KOPT-K1 (cell line): ENCODE results near the gene C12orf54.
"Not testable (repeated sequence)": the region's sequence is repeated elsewhere in the genome, so short reads cannot be mapped to it uniquely, and the experiment has no call there.

Experiments used
- H3K27ac ChIP-seq: fragments of 200-600 bp; sonication (generic); 2 replicates; pipeline ENCODE4 v1.5.1; 2016; ENCODE audit warnings: antibody characterized with exemption, mild to moderate bottlenecking, low read depth, low read length; ENCODE audit not compliant: poor library complexity, severe bottlenecking
- H3K36me3 ChIP-seq: fragments of 200-600 bp; sonication (generic); 2 replicates; pipeline ENCODE4 v1.5.1; 2017; ENCODE audit warnings: antibody characterized with exemption, mild to moderate bottlenecking, low read length, moderate library complexity; ENCODE audit not compliant: insufficient read depth
- H3K9me3 ChIP-seq: fragments of 200-600 bp; sonication (generic); 2 replicates; pipeline ENCODE4 v1.5.1; 2017; ENCODE audit warnings: antibody characterized with exemption, low read length, mild to moderate bottlenecking; ENCODE audit not compliant: insufficient read depth, poor library complexity, severe bottlenecking

Gene C12orf54

DNA sequence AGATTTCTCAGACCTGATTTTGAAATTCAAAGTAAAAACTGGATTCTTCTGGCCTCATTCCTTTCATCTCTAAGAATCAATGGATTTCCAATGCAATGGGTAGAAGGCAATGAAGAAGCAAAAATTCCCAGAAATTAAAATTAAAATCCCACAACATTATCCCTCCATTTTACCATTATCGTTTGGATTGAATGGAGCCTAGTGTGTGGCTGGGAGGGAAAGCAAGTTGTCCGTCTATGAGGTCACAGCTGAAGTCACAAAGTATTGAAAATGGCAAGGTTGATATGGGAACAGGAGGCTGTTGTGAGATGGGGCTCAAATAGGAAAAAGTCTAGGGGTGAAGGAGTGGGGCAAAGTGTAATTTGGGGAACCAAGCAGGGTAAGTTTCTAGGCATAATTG is at the start of gene C12orf54:
TSS of gene C12orf54 (plus strand) at position 301 of the 400 bp plus-strand sequence. CDS start 799 bp downstream, outside the sequence.
- no peaks in the 10 kb centered on the region for H3K36me3 ChIP-seq
- H3K27ac ChIP-seq: no peak within 1 kb of the TSS

DNA sequence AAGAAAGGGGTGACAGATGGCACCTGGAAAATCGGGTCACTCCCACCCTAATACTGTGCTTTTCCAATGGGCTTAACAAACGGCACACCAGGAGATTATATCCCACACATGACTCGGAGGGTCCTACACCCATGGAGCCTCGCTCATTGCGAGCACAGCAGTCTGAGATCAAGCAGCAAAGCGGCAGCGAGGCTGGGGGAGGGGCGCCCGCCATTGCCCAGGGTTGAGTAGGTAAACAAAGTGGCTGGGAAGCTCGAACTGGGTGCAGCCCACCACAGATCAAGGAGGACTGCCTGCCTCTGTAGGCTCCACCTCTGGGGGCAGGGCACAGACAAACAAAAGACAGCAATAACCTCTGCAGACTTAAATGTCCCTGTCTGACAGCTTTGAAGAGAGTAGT is 48.3 kb upstream of the C12orf54 start:
- H3K9me3 ChIP-seq, H3K27ac ChIP-seq, H3K36me3 ChIP-seq: not testable (repeated sequence)

More for the DNA sequence above, at the start of gene C12orf54:
- no peaks in the 10 kb centered on the region for H3K9me3 ChIP-seq

DNA sequence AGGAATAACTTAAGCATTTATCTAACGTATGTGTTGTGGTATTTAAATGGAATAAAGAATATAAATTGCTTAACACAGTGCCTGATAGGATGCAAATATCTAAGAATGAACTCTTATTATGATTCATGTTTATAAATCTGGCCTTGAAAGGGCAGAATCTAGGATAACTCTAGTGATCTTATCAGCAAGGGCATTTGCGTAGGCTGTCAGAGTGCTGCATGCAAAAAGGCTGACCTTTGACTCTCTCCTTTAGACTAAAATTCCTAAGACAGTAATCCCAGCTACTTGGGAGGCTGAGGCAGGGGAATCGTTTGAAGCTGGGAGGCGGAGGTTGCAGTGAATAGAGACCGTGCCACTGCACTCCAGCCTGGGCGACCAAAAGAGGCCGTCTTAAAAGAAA is 41.2 kb upstream of the C12orf54 start:
- no peak overlapping the region for H3K27ac ChIP-seq
- H3K36me3 ChIP-seq: no peaks in the 10 kb centered on the region
- no peaks in the 10 kb centered on the region for H3K9me3 ChIP-seq

DNA sequence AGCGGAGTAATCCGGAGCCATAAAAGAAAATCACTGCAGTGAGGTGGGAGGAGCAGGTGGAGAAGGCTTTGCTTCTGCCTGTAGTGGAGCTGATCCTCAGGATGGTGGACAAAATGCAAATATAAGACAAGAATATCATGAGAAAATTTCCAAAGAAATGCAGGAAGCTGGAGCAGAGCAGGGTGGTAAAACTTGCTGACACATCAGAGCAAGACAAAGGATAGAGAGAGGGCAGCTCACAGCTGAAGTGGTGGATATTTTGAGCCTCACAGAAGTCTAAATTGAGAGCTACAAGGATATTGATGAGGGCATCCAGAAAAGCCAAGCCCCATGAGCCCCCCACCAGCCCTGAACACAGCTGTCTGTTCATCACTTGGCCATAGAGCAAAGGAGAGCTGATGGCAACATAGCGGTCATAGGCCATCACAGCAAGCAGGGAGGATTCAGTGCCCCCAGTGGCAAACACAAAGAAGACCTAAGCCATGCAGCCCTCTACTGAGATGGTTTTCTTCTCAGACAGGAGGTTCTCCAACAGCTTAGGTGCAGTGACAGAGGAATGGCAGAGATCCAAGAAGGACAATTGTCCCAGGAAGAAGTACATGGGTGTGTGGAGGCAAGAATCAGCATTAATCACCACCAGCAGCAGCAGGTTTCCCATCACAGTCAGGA is 40.0 kb upstream of the C12orf54 start:
- Histone ChIP-seq H3K9me3 (no peaks in the 10 kb centered on the region), H3K36me3 (no peaks in the 10 kb centered on the region), H3K27ac (no peak overlapping the region)

DNA sequence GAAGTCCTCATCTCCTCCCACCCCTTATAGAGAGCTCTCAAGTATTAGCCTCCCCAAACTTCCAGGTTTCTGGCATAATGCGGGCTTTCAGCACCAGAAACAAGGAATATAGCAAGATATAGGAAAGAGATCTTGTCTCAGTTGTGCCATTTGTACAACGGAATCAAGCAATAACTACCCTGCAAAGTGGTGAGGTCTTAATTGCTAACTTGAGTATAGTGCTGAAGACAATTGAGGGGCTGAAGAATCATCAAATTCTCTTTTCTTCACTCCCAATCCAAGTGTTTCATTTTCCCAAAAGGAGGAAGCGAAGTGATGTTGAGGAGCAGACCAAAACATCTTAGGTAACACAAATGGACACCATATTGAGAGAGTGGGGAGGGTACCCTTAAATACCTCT is 36.8 kb upstream of the C12orf54 start:
- peaks cover 10% of the 10 kb centered on the region for H3K9me3 ChIP-seq
- H3K36me3 ChIP-seq: no peaks in the 10 kb centered on the region
- H3K27ac ChIP-seq: no peak overlapping the region

DNA sequence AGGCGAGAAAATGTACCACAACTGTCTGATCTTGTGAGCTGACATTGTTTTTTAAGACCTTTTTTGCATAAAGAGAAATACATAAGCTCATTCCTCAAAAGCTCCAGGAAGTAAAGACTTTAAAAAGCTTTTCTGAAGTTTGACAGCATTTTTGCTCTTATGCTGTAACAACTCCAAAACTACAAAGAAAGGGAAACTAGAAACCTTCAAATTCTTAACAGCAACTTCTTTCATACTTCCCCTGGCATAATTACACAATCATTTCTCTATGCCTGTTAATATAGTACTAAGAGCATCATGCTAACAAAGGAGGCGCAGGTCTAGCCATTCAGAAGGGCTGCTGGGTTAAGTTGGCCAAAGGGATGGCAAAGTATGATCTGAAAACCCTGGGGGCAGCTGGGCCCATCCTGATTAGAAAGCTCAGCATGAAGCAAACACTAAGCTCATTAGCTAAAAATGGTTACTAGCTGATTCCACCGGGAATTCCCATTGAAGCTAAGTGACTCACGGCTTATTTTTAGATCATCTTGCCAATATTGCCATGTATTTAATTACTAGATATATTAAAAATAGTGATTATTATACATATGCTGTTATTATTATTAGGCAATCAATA is 36.0 kb upstream of the C12orf54 start:
- H3K36me3 ChIP-seq: no peaks in the 10 kb centered on the region
- peaks cover 10% of the 10 kb centered on the region for H3K9me3 ChIP-seq
- no peak overlapping the region for H3K27ac ChIP-seq

DNA sequence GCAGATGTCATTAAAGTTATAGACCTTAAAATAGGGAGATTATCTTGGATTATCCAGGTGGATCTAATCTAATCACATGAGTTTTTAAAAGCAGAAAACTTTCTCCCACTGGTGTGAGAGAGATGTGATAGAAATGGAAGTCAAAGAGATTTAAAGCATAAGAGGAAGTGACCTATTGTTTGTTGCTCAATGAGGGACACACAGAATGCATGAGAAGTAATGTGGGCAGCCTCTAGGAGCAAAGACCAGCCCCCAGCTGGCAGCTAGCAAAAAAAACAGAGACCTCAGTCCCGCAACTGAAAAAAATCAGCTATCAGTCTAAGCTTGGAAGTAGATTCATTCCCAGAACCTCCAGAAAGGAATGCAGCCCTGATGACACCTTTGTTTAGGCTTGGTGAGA is 34.5 kb upstream of the C12orf54 start:
- Histone ChIP-seq H3K27ac (no peak overlapping the region), H3K36me3 (no peaks in the 10 kb centered on the region), H3K9me3 (peaks cover 10% of the 10 kb centered on the region)

DNA sequence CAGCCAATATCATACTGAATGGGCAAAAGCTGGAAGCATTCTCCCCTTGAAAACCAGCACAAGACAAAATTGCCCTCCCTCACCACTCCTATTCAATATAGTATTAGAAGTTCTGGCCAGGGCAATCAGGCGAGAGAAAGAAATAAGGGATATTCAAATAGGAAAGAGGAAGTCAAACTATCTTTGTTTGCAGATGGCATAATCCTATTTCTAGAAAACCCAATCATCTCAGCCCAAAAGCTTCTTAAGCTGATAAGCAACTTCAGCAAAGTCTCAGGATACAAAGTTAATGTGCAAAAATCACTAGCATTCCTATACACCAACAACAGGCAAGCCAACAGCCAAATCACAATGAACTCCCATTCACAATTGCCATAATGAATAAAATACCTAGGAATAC is 30.9 kb upstream of the C12orf54 start:
- H3K36me3 ChIP-seq: no peaks in the 10 kb centered on the region
- no peak overlapping the region for H3K27ac ChIP-seq
- H3K9me3 ChIP-seq: peaks cover 10% of the 10 kb centered on the region

DNA sequence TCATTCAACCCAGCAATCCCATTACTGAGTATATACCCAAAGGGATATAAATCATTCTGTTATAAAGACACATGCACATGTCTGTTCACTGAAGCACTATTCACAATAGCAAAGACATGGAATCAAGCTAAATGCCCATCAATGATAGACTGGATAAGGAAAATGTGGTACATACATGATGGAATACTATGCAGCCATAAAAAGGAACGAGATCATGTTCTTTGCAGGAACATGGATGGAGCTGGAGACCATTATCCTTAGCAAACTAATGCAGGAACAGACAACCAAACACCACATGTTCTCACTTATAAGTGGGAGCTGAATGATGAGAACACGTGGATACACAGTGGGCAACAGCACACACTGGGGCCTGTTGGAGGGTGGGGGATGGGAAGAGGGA is 29.3 kb upstream of the C12orf54 start:
- H3K36me3 ChIP-seq, H3K9me3 ChIP-seq, H3K27ac ChIP-seq: not testable (repeated sequence)

DNA sequence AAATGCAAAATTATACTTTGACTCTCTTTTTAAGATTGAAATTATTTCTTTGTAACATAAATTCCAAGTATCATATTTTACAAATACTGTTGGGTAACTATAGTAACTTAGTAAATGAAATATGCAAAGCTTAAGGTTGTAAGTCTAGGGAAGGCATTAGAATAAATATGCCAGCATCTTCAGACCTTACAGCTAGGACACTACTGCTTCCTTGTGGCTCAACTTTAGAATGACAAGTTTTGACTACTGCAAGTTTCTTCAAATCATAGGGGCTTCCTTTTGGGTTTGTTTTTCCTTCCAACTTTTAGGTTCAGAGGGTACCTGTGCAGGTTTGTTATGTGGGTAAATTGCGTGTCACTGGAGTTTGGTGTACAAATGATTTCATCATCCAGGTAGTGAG is 27.6 kb upstream of the C12orf54 start:
- Histone ChIP-seq H3K36me3 (no peaks in the 10 kb centered on the region), H3K27ac (no peak overlapping the region), H3K9me3 (peaks cover 7% of the 10 kb centered on the region)

DNA sequence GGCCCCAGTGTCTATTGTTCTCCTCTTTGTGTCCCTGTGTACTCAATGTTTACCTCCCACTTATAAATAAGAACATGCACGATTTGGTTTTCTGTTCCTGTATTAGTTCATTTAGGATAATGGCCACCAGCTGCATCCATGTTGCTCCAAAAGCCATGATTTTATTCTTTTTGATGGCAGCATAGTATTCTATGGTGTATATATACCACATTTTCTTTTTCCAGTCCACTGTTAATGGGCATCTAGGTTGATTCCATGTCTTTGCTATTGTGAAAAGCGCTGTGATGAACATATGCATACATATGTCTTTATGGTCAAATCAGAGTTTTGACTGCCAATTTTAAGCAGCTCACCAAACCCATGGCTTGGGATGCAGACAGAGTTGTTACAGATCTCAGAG is 27.2 kb upstream of the C12orf54 start:
- H3K36me3 ChIP-seq: no peaks in the 10 kb centered on the region

DNA sequence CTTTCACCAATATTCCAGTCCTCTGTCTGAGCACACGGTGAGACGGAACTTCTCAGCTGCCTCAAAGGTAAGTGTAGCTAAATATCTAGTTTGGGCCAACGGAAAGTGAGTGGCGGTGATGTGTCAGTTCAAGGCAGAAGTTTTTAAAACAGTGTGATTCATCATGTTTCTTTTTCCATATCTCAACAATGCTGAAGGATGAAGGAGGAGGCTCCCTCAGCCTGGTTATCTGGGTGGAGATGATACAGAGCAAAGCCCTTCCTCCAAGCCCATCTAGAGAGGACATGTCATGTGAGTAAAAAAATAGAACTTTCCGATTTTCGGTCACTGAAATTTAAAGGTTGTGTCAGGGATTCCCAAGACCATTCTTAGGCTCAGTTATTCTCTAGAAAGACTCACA is 23.0 kb upstream of the C12orf54 start:
- Histone ChIP-seq H3K9me3 (no peaks in the 10 kb centered on the region), H3K27ac (no peak overlapping the region), H3K36me3 (no peaks in the 10 kb centered on the region)

More for the DNA sequence above, 27.2 kb upstream of the C12orf54 start:
- peaks cover 2% of the 10 kb centered on the region for H3K9me3 ChIP-seq
- no peak overlapping the region for H3K27ac ChIP-seq

DNA sequence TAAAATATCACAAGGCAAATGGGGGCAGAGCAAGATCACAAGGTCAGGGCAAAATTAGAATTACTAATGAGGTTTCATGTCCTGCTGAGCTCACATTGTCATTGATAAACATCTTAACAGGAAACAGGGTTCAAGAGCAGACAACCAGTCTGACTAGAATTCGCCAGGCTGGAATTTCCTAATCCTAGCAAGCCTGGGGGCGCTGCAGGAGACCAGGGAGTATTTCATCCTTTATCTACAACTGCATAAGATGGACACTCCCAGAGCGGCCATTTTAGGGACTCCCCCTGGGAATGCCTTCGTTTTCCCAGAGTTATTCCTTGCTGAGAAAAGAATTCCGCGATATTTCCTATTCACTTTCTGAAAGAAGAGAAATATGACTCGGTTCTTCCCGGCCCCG is 13.3 kb upstream of the C12orf54 start:
- H3K9me3 ChIP-seq: peaks cover 29% of the 10 kb centered on the region
- not testable (repeated sequence) for H3K36me3 ChIP-seq

DNA sequence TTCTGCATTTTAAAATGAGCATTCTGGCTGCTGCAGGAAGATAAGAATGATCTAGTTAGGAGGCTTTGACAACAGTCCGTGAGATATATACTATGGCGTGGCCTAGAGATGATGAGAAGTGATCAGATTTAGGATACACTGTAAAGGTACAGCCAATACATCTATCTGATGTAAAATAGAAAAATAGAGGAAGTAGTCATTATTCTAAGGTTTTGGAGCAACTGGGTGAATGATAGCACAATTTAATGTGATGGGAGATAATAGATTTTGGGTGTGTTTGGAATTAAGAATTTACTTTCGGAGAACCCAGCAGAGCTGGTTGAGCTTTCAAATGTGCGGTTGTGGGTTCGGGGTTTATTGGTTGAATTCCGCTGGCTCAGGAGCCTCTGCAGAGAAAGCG is 10.0 kb upstream of the C12orf54 start, which contains the start of gene ANP32D:
TSS of gene ANP32D (plus strand) at position 301 of the 400 bp plus-strand sequence. CDS start 106 bp downstream, outside the sequence.
- H3K36me3 ChIP-seq: no peaks in the 10 kb centered on the region
- H3K9me3 ChIP-seq: peaks cover 29% of the 10 kb centered on the region
- H3K27ac ChIP-seq: no peak within 1 kb of the TSS

More for the DNA sequence above, 13.3 kb upstream of the C12orf54 start:
- H3K27ac ChIP-seq: not testable (repeated sequence)

DNA sequence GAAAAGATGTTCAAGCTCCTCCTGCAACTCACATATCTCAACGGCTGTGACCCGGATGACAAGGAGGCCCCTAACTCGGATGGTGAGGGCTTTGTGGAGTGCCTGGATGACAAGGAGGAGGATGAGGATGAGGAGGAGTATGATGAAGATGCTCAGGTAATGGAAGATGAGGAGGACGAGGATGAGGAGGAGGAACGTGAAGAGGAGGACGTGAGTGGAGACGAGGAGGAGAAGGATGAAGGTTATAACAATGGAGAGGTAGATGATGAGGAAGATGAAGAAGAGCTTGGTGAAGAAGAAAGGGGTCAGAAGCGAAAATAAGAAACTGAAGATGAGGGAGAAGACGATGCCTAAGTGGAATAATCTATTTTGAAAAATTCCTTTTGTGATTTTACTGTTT is 9.2 kb upstream of the C12orf54 start:
- no peaks in the 10 kb centered on the region for H3K36me3 ChIP-seq
- H3K27ac ChIP-seq: no peak overlapping the region
- peaks cover 29% of the 10 kb centered on the region for H3K9me3 ChIP-seq

DNA sequence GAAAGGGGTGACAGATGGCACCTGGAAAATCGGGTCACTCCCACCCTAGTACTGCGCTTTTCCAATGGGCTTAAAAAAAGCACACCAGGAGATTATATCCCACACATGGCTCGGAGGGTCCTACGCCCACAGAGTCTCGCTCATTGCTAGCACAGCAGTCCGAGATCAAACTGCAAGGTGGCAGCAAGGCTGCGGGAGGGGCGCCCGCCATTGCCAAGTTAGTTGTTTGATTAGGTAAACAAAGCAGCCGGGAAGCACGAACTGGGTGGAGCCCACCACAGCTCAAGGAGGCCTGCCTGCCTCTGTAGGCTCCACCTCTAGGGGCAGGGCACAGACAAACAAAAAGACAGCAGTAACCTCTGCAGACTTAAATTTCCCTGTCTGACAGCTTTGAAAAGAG is 7.8 kb upstream of the C12orf54 start:
- not testable (repeated sequence) for H3K36me3 ChIP-seq, H3K27ac ChIP-seq
- peaks cover 19% of the 10 kb centered on the region for H3K9me3 ChIP-seq
